SK-N-MC (cell line): ENCODE data around the gene TMEM150C.

ENCODE experiments used
- DNase-seq: peaks from one replicate; pipeline ENCODE4 v3.0.0-alpha.2; 2011; ENCODE audit warnings: low read depth, low spot score
- H3K27ac ChIP-seq: fragments of 200-600 bp; sonication (generic); 2 replicates; pipeline ENCODE4 v1.5.1; 2016; ENCODE audit warnings: mixed run types
- H3K36me3 ChIP-seq: fragments of 200-600 bp; sonication (generic); 2 replicates; pipeline ENCODE4 v1.6.1; 2017; ENCODE audit warnings: antibody characterized with exemption, low read length, mixed read lengths; ENCODE audit not compliant: insufficient read depth
- H3K4me3 ChIP-seq: fragments of 200-600 bp; sonication (generic); 2 replicates; pipeline ENCODE4 v1.5.1; 2016
- H3K9ac ChIP-seq: fragments of 200-600 bp; sonication (generic); 2 replicates; pipeline ENCODE4 v1.8.0; 2017; ENCODE audit warnings: mixed run types, mixed read lengths; ENCODE audit not compliant: insufficient read length
- H3K9me3 ChIP-seq: fragments of 200-600 bp; sonication (generic); 2 replicates; pipeline ENCODE4 v1.6.1; 2017; ENCODE audit warnings: low read depth, mild to moderate bottlenecking, antibody characterized with exemption, low read length, moderate library complexity, mixed read lengths
- EZH2 ChIP-seq: fragments of 200-600 bp; sonication (generic); IDR thresholded peaks from one replicate; pipeline ENCODE4 v1.6.1; 2017; ENCODE audit warnings: antibody characterized with exemption
- FOXP2 ChIP-seq: optimal IDR thresholded peaks from 2 replicates; pipeline ENCODE3; 2011; ENCODE audit warnings: mild to moderate bottlenecking, moderate library complexity; ENCODE audit not compliant: insufficient read depth; ENCODE audit errors: extremely low read length, control extremely low read depth
- POLR2AphosphoS5 ChIP-seq: IDR thresholded peaks from 2 replicates; pipeline ENCODE4 v1.6.1; 2012; ENCODE audit warnings: mild to moderate bottlenecking, low read depth, low read length, borderline replicate concordance

Gene TMEM150C

DNA sequence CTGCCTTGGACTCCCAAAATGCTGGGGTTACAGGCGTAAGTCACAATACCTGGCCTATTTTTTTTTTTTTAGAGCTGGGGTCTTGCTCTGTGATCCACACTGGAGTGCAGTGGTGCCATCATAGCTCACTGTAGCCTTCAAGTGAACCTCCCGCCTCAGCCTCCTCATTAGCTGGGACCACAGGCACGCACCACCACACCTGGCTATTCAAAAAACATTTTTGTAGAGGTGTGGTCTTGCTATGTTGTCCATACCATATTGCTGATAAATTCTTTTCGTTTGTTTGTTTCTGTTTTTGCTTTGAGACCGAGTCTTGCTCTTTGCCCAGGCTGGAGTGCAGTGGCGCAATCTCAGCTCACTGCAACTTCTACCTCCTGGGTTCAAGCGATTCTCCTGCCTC is 109.8 kb downstream of the TMEM150C start:
- TF ChIP-seq POLR2AphosphoS5, result no peak
- TF ChIP-seq EZH2, result no peak
- TF ChIP-seq FOXP2, result no peak
- no peaks in the 10 kb centered on the region for H3K9me3 ChIP-seq
- no peak overlapping the region for H3K4me3 ChIP-seq
- no peak for DNase-seq
- H3K9ac ChIP-seq, result no peak overlapping the region
- H3K27ac ChIP-seq, result no peak overlapping the region
- peaks cover 85% of the 10 kb centered on the region for H3K36me3 ChIP-seq

GRCh38 chr4:82450966-82451755 is 110.6 kb downstream of the TMEM150C start:
- H3K9ac ChIP-seq, result no peak overlapping the region
- no peak for TF ChIP-seq POLR2AphosphoS5
- peaks cover 77% of the 10 kb centered on the region for H3K36me3 ChIP-seq
- DNase-seq, result no peak
- no peak overlapping the region for H3K27ac ChIP-seq
- no peak overlapping the region for H3K4me3 ChIP-seq
- H3K9me3 ChIP-seq, result no peaks in the 10 kb centered on the region

- TF ChIP-seq EZH2, result no peak
- TF ChIP-seq POLR2AphosphoS5, result no peak
- no peak for TF ChIP-seq FOXP2
- DNase-seq, result no peak
- Histone ChIP-seq H3K36me3 (peaks cover 60% of the 10 kb centered on the region), H3K4me3 (no peak overlapping the region), H3K27ac (no peak overlapping the region), H3K9ac (no peak overlapping the region), H3K9me3 (no peaks in the 10 kb centered on the region)
Observed at GRCh38 chr4:82447886-82448285, 113.9 kb downstream of the TMEM150C start.

DNA sequence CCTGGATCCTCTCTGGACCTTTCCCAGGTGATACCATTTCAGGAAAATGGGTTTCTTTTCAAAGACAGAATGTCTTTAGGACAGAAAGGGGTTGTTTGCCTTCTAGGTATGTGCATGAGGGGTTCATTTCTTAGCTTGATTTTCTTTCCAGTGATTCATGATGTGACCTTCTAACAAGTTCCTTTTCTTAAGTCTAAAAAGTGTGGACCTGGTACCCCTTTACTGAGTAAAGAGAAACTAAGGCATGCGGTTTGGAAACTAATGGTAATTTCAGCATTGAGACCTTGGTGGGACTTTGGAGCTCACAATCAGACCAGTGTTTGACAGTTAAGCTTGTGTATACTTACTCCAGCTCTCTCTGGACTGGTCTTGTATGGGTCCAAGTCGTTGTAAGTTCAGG is 122.7 kb downstream of the TMEM150C start:
- no peak overlapping the region for H3K27ac ChIP-seq
- no peak overlapping the region for H3K9ac ChIP-seq
- no peaks in the 10 kb centered on the region for H3K9me3 ChIP-seq
- DNase-seq, result no peak
- no peak for TF ChIP-seq POLR2AphosphoS5
- TF ChIP-seq EZH2, result no peak
- TF ChIP-seq FOXP2, result no peak
- no peak overlapping the region for H3K4me3 ChIP-seq
- H3K36me3 ChIP-seq, result peaks cover 66% of the 10 kb centered on the region

DNA sequence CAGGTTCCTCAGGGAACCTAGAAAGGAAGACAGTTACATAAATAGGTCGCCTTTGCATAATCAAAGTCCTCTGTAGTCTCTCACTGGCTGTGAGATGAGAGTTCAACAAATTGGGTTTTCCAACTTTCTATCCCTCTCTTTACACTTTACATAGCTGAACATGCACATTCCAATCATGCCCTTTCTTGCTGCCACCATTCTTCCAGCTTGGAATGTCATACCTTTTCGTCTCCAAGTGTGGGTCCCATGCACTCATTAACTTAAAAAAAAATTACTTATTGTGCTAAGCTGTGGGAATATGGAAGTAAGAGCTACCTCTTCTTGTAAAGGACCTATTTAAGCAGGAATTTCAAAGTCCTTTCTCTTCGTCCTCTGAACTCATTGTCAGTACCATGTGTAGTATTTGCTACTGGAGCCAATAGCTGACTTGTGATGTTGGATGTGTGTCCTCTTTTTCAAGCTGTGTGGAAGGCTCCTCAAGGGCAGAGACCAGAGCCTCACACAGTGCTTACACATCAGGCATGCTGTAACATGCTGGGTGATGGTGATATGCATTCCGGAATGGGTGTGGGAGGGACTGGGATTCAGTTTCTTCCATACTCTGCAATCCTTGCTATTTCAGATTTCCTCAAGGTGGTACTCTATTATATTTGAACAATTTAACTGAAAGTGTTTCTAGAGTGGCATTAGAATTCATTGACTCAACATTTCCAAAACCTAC is 124.3 kb downstream of the TMEM150C start:
- H3K27ac ChIP-seq, result no peak overlapping the region
- no peaks in the 10 kb centered on the region for H3K9me3 ChIP-seq
- TF ChIP-seq POLR2AphosphoS5, result no peak
- no peak for TF ChIP-seq EZH2
- TF ChIP-seq FOXP2, result no peak
- DNase-seq, result no peak
- peaks cover 73% of the 10 kb centered on the region for H3K36me3 ChIP-seq
- H3K4me3 ChIP-seq, result no peak overlapping the region
- H3K9ac ChIP-seq, result no peak overlapping the region

DNA sequence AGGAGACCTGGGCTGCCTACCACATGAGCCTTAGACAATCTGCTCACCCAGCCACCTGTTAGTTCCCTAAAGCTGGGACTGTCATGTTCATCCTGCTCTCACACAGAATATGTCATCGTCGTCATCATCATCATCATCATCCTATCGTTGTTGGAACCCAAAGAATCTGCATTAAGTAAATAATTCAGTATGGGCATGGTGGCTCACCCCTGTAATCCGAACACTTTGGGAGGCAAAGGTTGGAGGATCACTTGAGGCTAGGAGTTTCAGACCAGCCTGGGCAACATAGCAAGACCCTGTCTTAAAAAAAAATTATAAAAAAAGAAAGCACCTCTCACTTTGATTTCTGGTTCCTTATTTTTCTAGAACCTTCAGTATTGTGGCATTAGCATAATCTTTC is 125.0 kb downstream of the TMEM150C start:
- no peak overlapping the region for H3K27ac ChIP-seq
- no peak for DNase-seq
- TF ChIP-seq FOXP2, result no peak
- TF ChIP-seq EZH2, result no peak
- TF ChIP-seq POLR2AphosphoS5, result no peak
- no peaks in the 10 kb centered on the region for H3K9me3 ChIP-seq
- peaks cover 67% of the 10 kb centered on the region for H3K36me3 ChIP-seq
- H3K4me3 ChIP-seq, result no peak overlapping the region
- H3K9ac ChIP-seq, result no peak overlapping the region

GRCh38 chr4:82436130-82436529 is 125.7 kb downstream of the TMEM150C start:
- Histone ChIP-seq H3K4me3 (no peak overlapping the region), H3K36me3 (peaks cover 65% of the 10 kb centered on the region), H3K9ac (no peak overlapping the region), H3K27ac (no peak overlapping the region), H3K9me3 (no peaks in the 10 kb centered on the region)
- TF ChIP-seq FOXP2 (no peak), EZH2 (no peak)
- no peak for DNase-seq

- Histone ChIP-seq H3K27ac (no peak overlapping the region), H3K36me3 (peaks cover 58% of the 10 kb centered on the region), H3K9me3 (no peaks in the 10 kb centered on the region), H3K4me3 (no peak overlapping the region), H3K9ac (no peak overlapping the region)
- TF ChIP-seq POLR2AphosphoS5, result no peak
- TF ChIP-seq FOXP2, result no peak
- TF ChIP-seq EZH2, result no peak
- no peak for DNase-seq
Observed at GRCh38 chr4:82434949-82435348, 126.8 kb downstream of the TMEM150C start.

DNA sequence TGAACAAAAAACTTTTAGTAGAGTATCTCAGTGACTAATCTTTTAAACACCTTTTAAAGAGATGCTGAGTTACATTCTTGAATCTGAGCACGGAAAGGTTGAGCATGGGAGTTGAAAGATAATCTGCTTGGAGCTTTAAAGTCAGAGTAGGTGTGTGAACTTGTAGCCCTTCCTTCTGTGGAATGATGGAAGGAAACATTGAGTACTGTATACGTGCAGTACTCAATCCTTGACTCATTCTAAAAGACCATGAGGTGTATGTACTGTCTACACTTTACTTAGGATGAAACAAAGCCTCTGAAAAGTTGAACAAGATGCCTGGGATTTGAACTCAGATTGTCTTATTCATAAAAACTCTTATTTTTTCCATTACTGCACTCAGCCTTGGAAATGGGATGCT is 128.0 kb downstream of the TMEM150C start:
- no peak for TF ChIP-seq EZH2
- TF ChIP-seq POLR2AphosphoS5, result no peak
- no peak for TF ChIP-seq FOXP2
- no peak for DNase-seq
- H3K9me3 ChIP-seq, result no peaks in the 10 kb centered on the region
- peaks cover 47% of the 10 kb centered on the region for H3K36me3 ChIP-seq
- H3K9ac ChIP-seq, result no peak overlapping the region
- no peak overlapping the region for H3K27ac ChIP-seq
- no peak overlapping the region for H3K4me3 ChIP-seq
